IgD-negative memory B cell (primary cell): ENCODE measurements around the gene GARIN1A. TPM values are rescaled to one million over a fixed set of nuclear protein-coding genes. Genes with fewer than 3 reads are reported as not detected.
A peak's percentile ranks its signal among the peaks of the same experiment; 100 is the strongest.
"Not testable (repeated sequence)": the region's sequence is repeated elsewhere in the genome, so short reads cannot be mapped to it uniquely, and the experiment has no call there.

Source experiments
- H3K27ac Mint-ChIP-seq, 3 donors: one replicate each; pipeline ENCODE4 v1.8.0; 2020 to 2022; ENCODE audit warnings: mild to moderate bottlenecking in 3 of 3, mixed read lengths in 3 of 3, moderate library complexity in 1 of 3
- H3K27me3 Mint-ChIP-seq: one replicate; pipeline ENCODE4 v1.8.0; 2021; ENCODE audit warnings: mixed read lengths
- H3K36me3 Mint-ChIP-seq: one replicate; pipeline ENCODE4 v1.8.0; 2020; ENCODE audit warnings: mild to moderate bottlenecking, mixed read lengths
- H3K4me1 Mint-ChIP-seq, 3 donors: one replicate each; pipeline ENCODE4 v1.8.0; 2020 to 2022; ENCODE audit warnings: mixed read lengths in 3 of 3, mild to moderate bottlenecking in 1 of 3
- H3K4me3 Mint-ChIP-seq, 4 donors: one replicate each; pipeline ENCODE4 v1.8.0; 2020 to 2022; ENCODE audit warnings: mild to moderate bottlenecking in 4 of 4, mixed read lengths in 4 of 4, moderate library complexity in 3 of 4
- H3K9me3 Mint-ChIP-seq, 3 donors: one replicate each; pipeline ENCODE4 v1.8.0; 2020 to 2021; ENCODE audit warnings: mixed read lengths in 3 of 3, mild to moderate bottlenecking in 1 of 3
- polyA plus RNA-seq: library from polyadenylated mRNA; unstranded; fragments of 300-500 nt; fragmentation: Illumina TruSeq; gene quantifications from one replicate; pipeline ENCODE4 v1.2.3, GENCODE V29; 2021

The GARIN1A gene
- polyA plus RNA-seq = 0.10 TPM

- Mint-ChIP-seq H3K27me3 (no peaks in the 10 kb centered on the region), H3K4me1 (peaks cover 0 to 3% (median 3%) of the 10 kb centered on the region in 3 donors), H3K27ac (peak within 1 kb of the TSS in 1 of 3 donors; percentile 50), H3K36me3 (no peaks in the 10 kb centered on the region), H3K9me3 (no peaks in the 10 kb centered on the region), H3K4me3 (no peak within 1 kb of the TSS)
Measured at GRCh38 chr7:128671992-128672391, at the start of gene GARIN1A. Gene GARIN1A, plus strand, starts transcription at chr7:128672292. Its CDS starts 106 bp downstream, at chr7:128672398.

DNA sequence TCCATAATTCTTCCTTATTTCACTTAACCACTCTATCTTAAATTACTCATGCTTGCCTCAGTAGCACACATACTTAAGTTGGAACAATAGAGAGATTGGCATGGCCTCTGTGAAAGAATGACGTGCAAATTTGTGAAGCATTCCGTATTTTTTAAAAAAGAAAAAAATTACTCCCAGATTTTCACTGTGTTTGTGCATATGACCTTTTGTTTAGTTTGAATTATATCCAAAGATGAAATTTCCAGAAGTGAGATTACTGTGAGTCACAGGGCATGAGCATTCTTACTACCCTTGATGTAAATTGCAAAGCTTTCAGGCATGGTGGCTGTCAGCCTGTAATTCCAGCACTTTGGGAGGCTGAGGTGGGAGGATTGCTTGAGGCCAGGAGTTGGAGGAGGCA, 45.0 kb upstream of the GARIN1A start:
- not testable (repeated sequence) for H3K9me3 Mint-ChIP-seq, H3K4me3 Mint-ChIP-seq, H3K27me3 Mint-ChIP-seq, H3K4me1 Mint-ChIP-seq, H3K36me3 Mint-ChIP-seq, H3K27ac Mint-ChIP-seq

- not testable (repeated sequence) for H3K4me1 Mint-ChIP-seq, H3K4me3 Mint-ChIP-seq, H3K36me3 Mint-ChIP-seq, H3K27me3 Mint-ChIP-seq, H3K9me3 Mint-ChIP-seq
- peak overlapping the region in 1 of 3 donors; percentile 29 for H3K27ac Mint-ChIP-seq
Measured at GRCh38 chr7:128633915-128634314, 38.2 kb upstream of the GARIN1A start.

GRCh38 chr7:128645206-128645605, 26.9 kb upstream of the GARIN1A start:
- not testable (repeated sequence) for H3K9me3 Mint-ChIP-seq, H3K36me3 Mint-ChIP-seq, H3K4me3 Mint-ChIP-seq, H3K4me1 Mint-ChIP-seq, H3K27me3 Mint-ChIP-seq
- peak overlapping the region in 1 of 3 donors; percentile 11 for H3K27ac Mint-ChIP-seq

DNA sequence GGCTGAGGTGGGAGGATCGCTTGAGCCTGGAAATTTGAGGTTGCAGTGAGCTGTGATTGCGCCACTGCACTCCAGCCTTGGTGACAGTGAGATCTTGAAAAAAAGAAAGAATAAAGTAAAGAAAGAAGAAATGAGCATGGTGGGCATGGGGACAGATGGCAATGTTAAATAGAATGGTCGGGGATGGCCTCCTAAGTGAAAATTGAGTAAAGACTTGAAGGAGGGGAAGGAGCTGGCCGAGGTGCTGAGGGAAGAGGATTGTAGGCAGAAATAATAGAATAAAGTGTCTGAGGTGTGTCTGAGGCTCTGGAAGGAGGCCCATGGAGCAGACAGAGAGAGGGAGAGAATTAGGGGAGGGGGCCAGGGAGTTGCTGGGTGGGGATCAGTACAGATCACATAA, 26.2 kb upstream of the GARIN1A start:
- not testable (repeated sequence) for H3K27me3 Mint-ChIP-seq, H3K36me3 Mint-ChIP-seq, H3K9me3 Mint-ChIP-seq, H3K4me3 Mint-ChIP-seq, H3K4me1 Mint-ChIP-seq
- peak overlapping the region in 1 of 3 donors; percentile 90 for H3K27ac Mint-ChIP-seq

DNA sequence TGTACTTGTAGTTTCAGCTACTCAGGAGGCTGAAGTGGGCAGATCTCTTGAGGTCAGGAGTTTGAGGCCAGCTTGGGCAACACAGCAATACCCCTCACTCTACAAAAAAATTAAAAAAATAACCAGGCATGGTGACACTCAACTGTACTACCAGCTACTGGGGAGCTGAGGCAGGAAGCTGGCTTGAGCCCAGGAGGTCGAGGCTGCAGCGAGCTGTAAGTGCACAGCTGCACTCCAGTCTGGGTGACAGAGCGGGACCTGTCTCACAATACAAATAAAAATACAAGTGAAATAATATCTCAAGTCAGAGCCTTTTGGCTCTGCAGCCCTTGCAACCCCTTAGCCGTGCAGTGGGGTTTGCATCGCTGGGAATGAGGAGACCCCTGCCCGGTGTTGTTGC, 25.2 kb upstream of the GARIN1A start:
- H3K36me3 Mint-ChIP-seq, H3K27ac Mint-ChIP-seq, H3K27me3 Mint-ChIP-seq, H3K4me1 Mint-ChIP-seq, H3K9me3 Mint-ChIP-seq, H3K4me3 Mint-ChIP-seq: not testable (repeated sequence)

DNA sequence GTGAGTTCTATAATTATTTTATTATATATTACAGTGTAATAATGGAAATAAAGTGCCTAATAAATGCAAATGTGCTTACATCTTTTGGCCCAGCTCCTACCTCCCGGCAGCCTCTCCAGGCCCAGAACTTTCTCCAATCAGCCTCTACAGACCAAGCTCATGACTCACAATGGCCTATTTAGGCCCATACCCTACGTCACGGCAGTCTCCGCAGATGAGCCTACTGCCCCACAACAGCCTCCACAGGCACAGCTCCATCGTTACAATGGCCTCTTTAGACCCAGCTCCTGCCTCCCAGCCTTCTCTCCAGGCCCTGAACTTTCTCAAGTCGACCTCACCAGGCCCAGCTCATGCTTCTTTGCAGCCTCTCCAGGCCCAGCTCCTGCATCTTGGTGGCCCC, 21.0 kb upstream of the GARIN1A start:
- not testable (repeated sequence) for H3K27me3 Mint-ChIP-seq, H3K27ac Mint-ChIP-seq, H3K9me3 Mint-ChIP-seq, H3K4me3 Mint-ChIP-seq, H3K4me1 Mint-ChIP-seq, H3K36me3 Mint-ChIP-seq

DNA sequence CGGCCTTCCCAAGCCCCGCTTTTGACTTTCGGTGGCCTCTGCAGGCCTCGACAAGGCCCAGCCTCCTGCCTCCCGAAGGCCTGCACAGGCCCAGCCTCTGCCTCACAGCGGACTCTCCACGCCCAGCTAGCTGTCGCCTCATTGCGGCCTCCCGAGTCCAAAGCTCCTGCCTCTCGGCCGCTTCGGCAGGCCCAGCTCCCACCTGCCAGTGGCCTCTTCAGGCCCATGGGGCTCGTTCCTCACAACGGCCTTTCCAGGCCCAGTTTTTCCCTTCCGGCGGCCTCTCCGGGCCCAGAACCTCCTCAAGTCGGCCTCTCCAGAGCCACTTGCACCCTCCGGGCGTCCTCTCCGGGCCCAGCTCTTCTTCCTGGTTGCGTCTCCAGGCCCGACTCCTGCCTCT, 19.5 kb upstream of the GARIN1A start:
- not testable (repeated sequence) for H3K27ac Mint-ChIP-seq, H3K27me3 Mint-ChIP-seq, H3K4me1 Mint-ChIP-seq, H3K36me3 Mint-ChIP-seq, H3K4me3 Mint-ChIP-seq, H3K9me3 Mint-ChIP-seq

GRCh38 chr7:128653197-128653596, 18.9 kb upstream of the GARIN1A start:
- peak overlapping the region in 1 of 4 donors; percentile 57 for H3K4me3 Mint-ChIP-seq
- H3K36me3 Mint-ChIP-seq, H3K9me3 Mint-ChIP-seq, H3K27me3 Mint-ChIP-seq, H3K27ac Mint-ChIP-seq, H3K4me1 Mint-ChIP-seq: not testable (repeated sequence)

- not testable (repeated sequence) for H3K27me3 Mint-ChIP-seq, H3K9me3 Mint-ChIP-seq, H3K4me1 Mint-ChIP-seq, H3K4me3 Mint-ChIP-seq, H3K27ac Mint-ChIP-seq, H3K36me3 Mint-ChIP-seq
Measured at GRCh38 chr7:128654080-128654479, 18.0 kb upstream of the GARIN1A start.

- not testable (repeated sequence) for H3K27ac Mint-ChIP-seq, H3K27me3 Mint-ChIP-seq, H3K4me1 Mint-ChIP-seq, H3K9me3 Mint-ChIP-seq, H3K4me3 Mint-ChIP-seq, H3K36me3 Mint-ChIP-seq
Measured at GRCh38 chr7:128654501-128654900, 17.6 kb upstream of the GARIN1A start.

GRCh38 chr7:128658428-128658827, 13.7 kb upstream of the GARIN1A start:
- H3K27me3 Mint-ChIP-seq, H3K27ac Mint-ChIP-seq, H3K36me3 Mint-ChIP-seq, H3K4me3 Mint-ChIP-seq, H3K9me3 Mint-ChIP-seq, H3K4me1 Mint-ChIP-seq: not testable (repeated sequence)

GRCh38 chr7:128660596-128660995, 11.5 kb upstream of the GARIN1A start:
- H3K36me3 Mint-ChIP-seq = no peaks in the 10 kb centered on the region
- H3K4me3 Mint-ChIP-seq = no peak overlapping the region
- peaks cover 0 to 6% (median 0%) of the 10 kb centered on the region in 3 donors for H3K4me1 Mint-ChIP-seq
- H3K27ac Mint-ChIP-seq = no peak overlapping the region
- H3K27me3 Mint-ChIP-seq = no peaks in the 10 kb centered on the region
- H3K9me3 Mint-ChIP-seq = peaks cover 6 to 10% (median 8%) of the 10 kb centered on the region in 3 donors

GRCh38 chr7:128661446-128661845, 10.6 kb upstream of the GARIN1A start:
- Mint-ChIP-seq H3K4me3 (no peak overlapping the region), H3K27ac (peak overlapping the region in 1 of 3 donors; percentile 53), H3K4me1 (peaks cover 0 to 6% (median 0%) of the 10 kb centered on the region in 3 donors)

GRCh38 chr7:128662091-128662490, 10.0 kb upstream of the GARIN1A start:
- peak overlapping the region in 1 of 3 donors; percentile 53 for H3K27ac Mint-ChIP-seq

More at GRCh38 chr7:128661446-128661845, 10.6 kb upstream of the GARIN1A start:
- Mint-ChIP-seq H3K36me3 (no peaks in the 10 kb centered on the region), H3K27me3 (no peaks in the 10 kb centered on the region), H3K9me3 (peaks cover 6 to 10% (median 8%) of the 10 kb centered on the region in 3 donors)

GRCh38 chr7:128663223-128663622, 8.9 kb upstream of the GARIN1A start:
- H3K4me1 Mint-ChIP-seq, H3K27ac Mint-ChIP-seq, H3K9me3 Mint-ChIP-seq, H3K27me3 Mint-ChIP-seq, H3K36me3 Mint-ChIP-seq: not testable (repeated sequence)
- H3K4me3 Mint-ChIP-seq = peak overlapping the region in 1 of 4 donors; percentile 14

More at GRCh38 chr7:128662091-128662490, 10.0 kb upstream of the GARIN1A start:
- no peaks in the 10 kb centered on the region for H3K36me3 Mint-ChIP-seq
- peaks cover 6 to 10% (median 8%) of the 10 kb centered on the region in 3 donors for H3K9me3 Mint-ChIP-seq
- no peaks in the 10 kb centered on the region for H3K27me3 Mint-ChIP-seq
- H3K4me3 Mint-ChIP-seq = no peak overlapping the region
- H3K4me1 Mint-ChIP-seq = peaks cover 0 to 6% (median 0%) of the 10 kb centered on the region in 3 donors

DNA sequence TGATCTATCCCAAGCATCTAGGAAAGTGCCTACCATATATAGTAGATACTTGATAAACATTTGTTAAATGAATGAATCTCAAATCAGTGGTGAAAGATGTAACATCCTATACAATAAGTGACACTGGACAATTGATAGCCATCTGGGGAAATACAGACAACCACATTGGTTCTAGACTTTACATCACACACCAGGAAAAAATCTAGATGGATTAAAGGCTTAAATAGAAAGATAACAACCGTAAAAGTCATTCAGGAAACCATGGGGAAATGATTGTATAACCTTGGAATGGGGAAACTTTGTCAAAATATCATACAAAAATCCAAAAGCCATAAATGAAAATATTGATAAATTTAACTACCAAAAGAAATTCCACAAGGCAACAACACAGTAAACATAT, 7.0 kb upstream of the GARIN1A start:
- Mint-ChIP-seq H3K36me3 (no peaks in the 10 kb centered on the region), H3K4me3 (no peak overlapping the region), H3K4me1 (peaks cover 0 to 6% (median 0%) of the 10 kb centered on the region in 3 donors), H3K9me3 (peaks cover 6 to 10% (median 8%) of the 10 kb centered on the region in 3 donors), H3K27me3 (no peaks in the 10 kb centered on the region), H3K27ac (peak overlapping the region in 1 of 3 donors; percentile 71)
